ENCODE results near the gene ADAM10.

ADAM10 gene

DNA sequence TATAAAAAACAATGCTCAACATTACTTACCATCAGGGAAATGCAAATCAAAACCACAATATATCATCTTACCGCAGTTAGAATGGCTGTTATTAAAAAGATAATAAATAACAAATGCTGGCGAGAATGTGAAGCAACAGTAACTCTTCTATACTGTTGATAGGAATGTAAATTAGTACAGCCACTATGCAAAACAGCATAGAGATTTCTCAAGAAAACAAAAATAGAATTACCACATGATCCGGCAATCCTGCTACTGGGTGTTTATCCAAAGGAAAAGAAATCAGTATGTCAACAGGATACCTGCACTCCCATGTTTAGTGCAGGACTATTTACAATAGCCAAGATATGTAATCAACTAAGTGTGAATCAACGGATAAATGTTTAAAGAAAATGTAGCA is 48.1 kb downstream of the ADAM10 start:
- Histone ChIP-seq H3K79me2 (ENCODE audit: control insufficient read depth, insufficient read depth, low read length, poor library complexity) (peaks cover 6% of the 10 kb centered on the region), H3K18ac (ENCODE audit: low read length) (no peak overlapping the region), H3K23ac (ENCODE audit: low read length) (no peak overlapping the region), H4K91ac (ENCODE audit: low read depth, low read length) (no peak overlapping the region), H3K9ac (ENCODE audit: low read length) (no peak overlapping the region), H3K36me3 (ENCODE audit: control insufficient read depth in 1 of 2, insufficient read depth in 2 of 2, low read length in 2 of 2) (peaks cover 1% of the 10 kb centered on the region in 2 experiments), H3K79me1 (ENCODE audit: low read length) (no peaks in the 10 kb centered on the region), H2BK5ac (ENCODE audit: low read depth, low read length, poor library complexity) (no peak overlapping the region), H3K4me2 (ENCODE audit: low read length) (no peak overlapping the region), H2AFZ (ENCODE audit: insufficient read depth, low read length, poor library complexity) (no peak overlapping the region), H3K4me3 (ENCODE audit: low read depth, low read length) (no peak overlapping the region), H3K9me3 (ENCODE audit: insufficient read depth, low read depth, low read length) (peaks cover 2% of the 10 kb centered on the region), H2AK5ac (ENCODE audit: low read length) (no peak overlapping the region), H4K8ac (ENCODE audit: low read depth, low read length) (no peak overlapping the region), H4K12ac (ENCODE audit: low read depth, low read length) (no peak overlapping the region), H3K14ac (ENCODE audit: low read length) (no peak overlapping the region), H3K27ac (ENCODE audit: low read depth, low read length) (no peak overlapping the region), H3K4ac (ENCODE audit: low read depth, low read length) (no peak overlapping the region), H2BK12ac (ENCODE audit: low read length) (no peak overlapping the region), H2BK120ac (ENCODE audit: insufficient read depth, low read length, poor library complexity) (no peak overlapping the region), H3K27me3 (ENCODE audit: insufficient read depth, low read length) (no peaks in the 10 kb centered on the region), H3K4me1 (ENCODE audit: control insufficient read depth in 1 of 2, insufficient read depth in 2 of 2, low read length in 2 of 2) (peaks cover 0 to 4% of the 10 kb centered on the region in 2 experiments)
- WGBS (ENCODE audit: extremely low coverage, insufficient coverage, insufficient read length), result no CpG with 5 or more reads among the region's 4 CpGs
- DNase-seq, result peak in 1 of 2 donors; percentile 36

DNA sequence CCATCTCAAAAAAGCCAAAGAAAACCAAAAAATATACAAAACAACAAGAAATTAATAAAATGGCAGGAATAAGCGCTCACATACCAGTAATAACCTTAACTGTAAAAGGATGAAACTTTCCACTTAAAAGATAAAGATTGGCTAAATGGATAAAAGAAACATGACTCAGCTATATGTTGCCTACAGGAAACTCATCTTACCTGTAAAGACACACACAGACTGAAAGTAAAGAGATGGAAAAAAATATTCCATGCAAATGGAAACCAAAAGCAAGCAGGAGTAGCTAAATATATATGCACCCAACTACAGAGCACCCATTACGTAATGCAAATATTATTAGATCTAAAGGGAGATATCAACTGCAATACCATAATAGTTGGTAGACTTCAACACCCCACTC is 49.7 kb downstream of the ADAM10 start:
- no peak overlapping the region for H3K4me2 ChIP-seq (ENCODE audit: low read length)
- peak overlapping the region; percentile 75 for H3K4ac ChIP-seq (ENCODE audit: low read depth, low read length)
- H2AFZ ChIP-seq (ENCODE audit: insufficient read depth, low read length, poor library complexity), result no peak overlapping the region
- no peak overlapping the region for H4K12ac ChIP-seq (ENCODE audit: low read depth, low read length)
- no peak overlapping the region for H4K8ac ChIP-seq (ENCODE audit: low read depth, low read length)
- H3K9ac ChIP-seq (ENCODE audit: low read length), result no peak overlapping the region
- H3K79me1 ChIP-seq (ENCODE audit: low read length), result no peaks in the 10 kb centered on the region
- no peak overlapping the region for H2BK120ac ChIP-seq (ENCODE audit: insufficient read depth, low read length, poor library complexity)
- no peak for DNase-seq
- no peak overlapping the region for H2BK5ac ChIP-seq (ENCODE audit: low read depth, low read length, poor library complexity)
- no peak overlapping the region for H3K27ac ChIP-seq (ENCODE audit: low read depth, low read length)
- H3K4me3 ChIP-seq (ENCODE audit: low read depth, low read length), result no peak overlapping the region
- no peak overlapping the region for H3K18ac ChIP-seq (ENCODE audit: low read length)
- H3K23ac ChIP-seq (ENCODE audit: low read length), result no peak overlapping the region
- no peak overlapping the region for H2BK12ac ChIP-seq (ENCODE audit: low read length)
- peaks cover 1% of the 10 kb centered on the region in 2 experiments for H3K36me3 ChIP-seq (ENCODE audit: control insufficient read depth in 1 of 2, insufficient read depth in 2 of 2, low read length in 2 of 2)
- H3K79me2 ChIP-seq (ENCODE audit: control insufficient read depth, insufficient read depth, low read length, poor library complexity), result peaks cover 9% of the 10 kb centered on the region
- no CpG with 5 or more reads among the region's 2 CpGs for WGBS (ENCODE audit: extremely low coverage, insufficient coverage, insufficient read length)
- H2AK5ac ChIP-seq (ENCODE audit: low read length), result no peak overlapping the region
- no peaks in the 10 kb centered on the region for H3K27me3 ChIP-seq (ENCODE audit: insufficient read depth, low read length)
- H3K14ac ChIP-seq (ENCODE audit: low read length), result no peak overlapping the region
- peaks cover 0 to 4% of the 10 kb centered on the region in 2 experiments for H3K4me1 ChIP-seq (ENCODE audit: control insufficient read depth in 1 of 2, insufficient read depth in 2 of 2, low read length in 2 of 2)
- H3K9me3 ChIP-seq (ENCODE audit: insufficient read depth, low read depth, low read length), result peaks cover 2% of the 10 kb centered on the region
- no peak overlapping the region for H4K91ac ChIP-seq (ENCODE audit: low read depth, low read length)

DNA sequence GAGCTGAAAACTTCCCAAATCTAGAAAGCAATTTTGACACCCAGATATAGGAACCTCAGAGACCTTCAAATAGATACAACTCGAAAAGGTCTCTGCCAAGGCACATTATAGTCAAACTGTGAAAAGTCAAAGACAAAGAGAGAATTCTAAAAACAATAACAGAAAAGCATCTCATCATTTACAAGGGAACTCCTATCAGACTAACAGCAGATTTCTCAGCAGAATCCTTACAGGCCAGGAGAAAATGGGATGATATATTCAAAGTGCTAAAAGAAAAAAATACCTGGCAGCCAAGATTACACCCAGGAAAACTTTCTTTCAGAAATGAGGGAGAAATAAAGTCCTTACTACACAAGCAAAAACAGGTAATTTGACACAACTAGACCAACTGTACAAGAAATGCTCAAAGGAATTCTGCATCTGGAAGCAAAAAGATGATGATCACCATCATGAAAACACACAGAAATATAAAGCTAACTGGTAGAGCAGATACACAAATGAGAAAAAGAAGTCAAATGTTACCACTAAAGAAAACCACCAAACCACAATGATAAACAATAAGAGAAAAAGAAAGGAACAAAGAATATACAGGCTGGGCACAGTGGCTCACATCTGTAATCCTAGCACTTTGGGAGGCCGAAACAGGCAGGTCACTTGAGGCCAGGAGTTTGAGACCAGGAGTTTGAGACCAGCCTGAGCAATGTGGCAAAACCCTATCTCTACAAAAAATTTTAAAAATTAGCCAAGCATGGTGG is 50.4 kb downstream of the ADAM10 start:
- Histone ChIP-seq H3K9ac (ENCODE audit: low read length) (no peak overlapping the region), H3K4me1 (ENCODE audit: control insufficient read depth in 1 of 2, insufficient read depth in 2 of 2, low read length in 2 of 2) (peaks cover 0 to 4% of the 10 kb centered on the region in 2 experiments), H3K79me2 (ENCODE audit: control insufficient read depth, insufficient read depth, low read length, poor library complexity) (peaks cover 9% of the 10 kb centered on the region), H3K79me1 (ENCODE audit: low read length) (no peaks in the 10 kb centered on the region), H3K18ac (ENCODE audit: low read length) (no peak overlapping the region), H4K8ac (ENCODE audit: low read depth, low read length) (no peak overlapping the region), H2BK120ac (ENCODE audit: insufficient read depth, low read length, poor library complexity) (no peak overlapping the region), H3K36me3 (ENCODE audit: control insufficient read depth in 1 of 2, insufficient read depth in 2 of 2, low read length in 2 of 2) (peaks cover 1% of the 10 kb centered on the region in 2 experiments), H2BK12ac (ENCODE audit: low read length) (no peak overlapping the region), H4K91ac (ENCODE audit: low read depth, low read length) (no peak overlapping the region), H3K27ac (ENCODE audit: low read depth, low read length) (no peak overlapping the region), H3K4me2 (ENCODE audit: low read length) (no peak overlapping the region), H3K4me3 (ENCODE audit: low read depth, low read length) (no peak overlapping the region), H3K27me3 (ENCODE audit: insufficient read depth, low read length) (no peaks in the 10 kb centered on the region), H3K23ac (ENCODE audit: low read length) (no peak overlapping the region), H3K14ac (ENCODE audit: low read length) (no peak overlapping the region), H2AFZ (ENCODE audit: insufficient read depth, low read length, poor library complexity) (no peak overlapping the region), H2BK5ac (ENCODE audit: low read depth, low read length, poor library complexity) (no peak overlapping the region), H4K12ac (ENCODE audit: low read depth, low read length) (no peak overlapping the region), H3K9me3 (ENCODE audit: insufficient read depth, low read depth, low read length) (peaks cover 2% of the 10 kb centered on the region), H2AK5ac (ENCODE audit: low read length) (no peak overlapping the region), H3K4ac (ENCODE audit: low read depth, low read length) (peak overlapping the region; percentile 75)
- peak in 1 of 2 donors; percentile 43 for DNase-seq
- WGBS (ENCODE audit: extremely low coverage, insufficient coverage, insufficient read length), result no CpG with 5 or more reads among the region's 2 CpGs

DNA sequence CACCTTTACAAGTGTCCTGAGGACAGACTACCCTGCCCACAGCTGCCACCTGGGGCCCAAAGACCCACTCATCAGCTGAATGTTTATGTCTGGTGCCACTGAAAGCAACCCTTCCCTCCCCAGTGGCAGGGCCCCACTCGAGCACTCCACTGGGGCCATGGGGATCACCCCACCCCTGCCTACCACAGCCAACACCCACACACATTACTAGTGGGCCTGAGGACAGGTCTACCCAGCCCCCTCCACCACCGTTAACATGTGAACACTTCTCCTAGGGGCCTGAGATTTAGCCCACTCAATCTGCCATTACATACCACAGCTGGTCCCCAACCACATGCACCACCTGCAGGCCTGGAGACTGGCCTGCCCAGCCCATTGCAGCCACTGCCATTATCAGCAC is 52.3 kb downstream of the ADAM10 start:
- Histone ChIP-seq H4K8ac (ENCODE audit: low read depth, low read length) (no peak overlapping the region), H2AK5ac (ENCODE audit: low read length) (no peak overlapping the region), H4K91ac (ENCODE audit: low read depth, low read length) (no peak overlapping the region), H3K4me3 (ENCODE audit: low read depth, low read length) (no peak overlapping the region), H2BK120ac (ENCODE audit: insufficient read depth, low read length, poor library complexity) (no peak overlapping the region), H3K9me3 (ENCODE audit: insufficient read depth, low read depth, low read length) (no peaks in the 10 kb centered on the region), H3K18ac (ENCODE audit: low read length) (peak overlapping the region; percentile 20), H3K23ac (ENCODE audit: low read length) (no peak overlapping the region), H3K9ac (ENCODE audit: low read length) (no peak overlapping the region), H2BK12ac (ENCODE audit: low read length) (no peak overlapping the region), H3K27ac (ENCODE audit: low read depth, low read length) (no peak overlapping the region), H2BK5ac (ENCODE audit: low read depth, low read length, poor library complexity) (no peak overlapping the region), H3K36me3 (ENCODE audit: control insufficient read depth in 1 of 2, insufficient read depth in 2 of 2, low read length in 2 of 2) (peaks cover 1 to 5% of the 10 kb centered on the region in 2 experiments), H2AFZ (ENCODE audit: insufficient read depth, low read length, poor library complexity) (no peak overlapping the region), H3K14ac (ENCODE audit: low read length) (no peak overlapping the region), H3K4me2 (ENCODE audit: low read length) (no peak overlapping the region), H3K79me2 (ENCODE audit: control insufficient read depth, insufficient read depth, low read length, poor library complexity) (peaks cover 9% of the 10 kb centered on the region), H3K4ac (ENCODE audit: low read depth, low read length) (peak overlapping the region; percentile 66), H3K27me3 (ENCODE audit: insufficient read depth, low read length) (no peaks in the 10 kb centered on the region), H4K12ac (ENCODE audit: low read depth, low read length) (no peak overlapping the region), H3K79me1 (ENCODE audit: low read length) (no peaks in the 10 kb centered on the region), H3K4me1 (ENCODE audit: control insufficient read depth in 1 of 2, insufficient read depth in 2 of 2, low read length in 2 of 2) (peaks cover 0 to 4% of the 10 kb centered on the region in 2 experiments)
- DNase-seq, result no peak
- WGBS (ENCODE audit: extremely low coverage, insufficient coverage, insufficient read length), result no CpG with 5 or more reads among the region's 2 CpGs

Measured in trophoblast cell (in vitro differentiated cells and primary cell).